Upper lobe of left lung (tissue), 4 donors: ENCODE data around the gene ANKRD63.

Experiments used
- EP300 ChIP-seq, 4 donors: sonication (generic); formaldehyde crosslinking; IDR thresholded peaks; one replicate each; pipeline ENCODE4 v1.5.1; 2017; ENCODE audit warnings: antibody characterized with exemption in 4 of 4, control low read depth in 2 of 4
- POLR2A ChIP-seq, 4 donors: fragments of 450-650 bp; IDR thresholded peaks; one replicate each; pipeline ENCODE4 v1.5.1; 2016 to 2017; ENCODE audit warnings: antibody characterized with exemption in 4 of 4, mild to moderate bottlenecking in 2 of 4
- POLR2AphosphoS5 ChIP-seq, 2 donors: sonication (generic); formaldehyde crosslinking; IDR thresholded peaks; one replicate each; pipeline ENCODE4 v1.5.1; 2017; ENCODE audit warnings: antibody characterized with exemption in 2 of 2
- TF ChIP-seq, protein P1 (sequence below), 6 experiments: fragments of 450-650 bp in 4 of 6; fragments of 200-600 bp in 2 of 6; sonication (generic) in 2 of 6; IDR thresholded peaks; one replicate each; pipeline ENCODE4 v1.5.1; 2016 to 2019; ENCODE audit warnings: antibody characterized with exemption in 6 of 6

DNA sequence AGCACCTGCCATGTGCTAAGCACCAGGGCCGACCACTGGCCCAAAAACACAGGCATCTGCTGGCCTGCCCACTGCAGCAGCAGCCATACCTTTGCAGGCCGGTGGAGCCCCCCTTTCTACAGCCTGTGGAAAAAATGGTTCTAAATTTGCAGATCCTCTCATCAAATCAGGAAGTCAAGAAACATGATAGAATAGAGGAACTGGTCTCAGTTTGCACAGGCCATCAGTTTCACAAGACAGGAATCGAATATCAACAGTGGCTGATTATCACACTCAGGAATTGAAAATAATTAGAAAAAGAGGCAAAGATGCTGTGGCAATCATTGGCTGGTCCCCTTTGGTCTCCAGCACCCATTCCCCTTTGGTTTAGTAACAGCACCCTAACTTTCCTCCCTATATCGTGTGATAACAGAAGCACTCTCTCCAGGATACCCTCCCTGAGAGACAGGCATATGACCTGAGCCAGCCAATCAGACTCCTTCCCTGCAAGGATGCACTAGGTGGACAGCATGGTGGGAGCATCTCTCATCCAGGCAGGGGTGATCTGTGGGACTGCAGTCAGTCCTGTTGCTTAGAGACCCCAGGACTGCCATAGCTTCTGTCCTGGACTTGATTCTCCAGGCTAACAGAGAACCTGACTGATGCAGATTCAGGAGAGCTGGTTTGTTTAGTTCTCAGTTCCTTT is 47.5 kb downstream of the ANKRD63 start:
- TF ChIP-seq POLR2A (IDR thresholded peaks at IDR 0.05) (no peak), EP300 (IDR thresholded peaks at IDR 0.05) (no peak), POLR2AphosphoS5 (IDR thresholded peaks at IDR 0.05) (no peak)
- TF ChIP-seq, protein P1, sequence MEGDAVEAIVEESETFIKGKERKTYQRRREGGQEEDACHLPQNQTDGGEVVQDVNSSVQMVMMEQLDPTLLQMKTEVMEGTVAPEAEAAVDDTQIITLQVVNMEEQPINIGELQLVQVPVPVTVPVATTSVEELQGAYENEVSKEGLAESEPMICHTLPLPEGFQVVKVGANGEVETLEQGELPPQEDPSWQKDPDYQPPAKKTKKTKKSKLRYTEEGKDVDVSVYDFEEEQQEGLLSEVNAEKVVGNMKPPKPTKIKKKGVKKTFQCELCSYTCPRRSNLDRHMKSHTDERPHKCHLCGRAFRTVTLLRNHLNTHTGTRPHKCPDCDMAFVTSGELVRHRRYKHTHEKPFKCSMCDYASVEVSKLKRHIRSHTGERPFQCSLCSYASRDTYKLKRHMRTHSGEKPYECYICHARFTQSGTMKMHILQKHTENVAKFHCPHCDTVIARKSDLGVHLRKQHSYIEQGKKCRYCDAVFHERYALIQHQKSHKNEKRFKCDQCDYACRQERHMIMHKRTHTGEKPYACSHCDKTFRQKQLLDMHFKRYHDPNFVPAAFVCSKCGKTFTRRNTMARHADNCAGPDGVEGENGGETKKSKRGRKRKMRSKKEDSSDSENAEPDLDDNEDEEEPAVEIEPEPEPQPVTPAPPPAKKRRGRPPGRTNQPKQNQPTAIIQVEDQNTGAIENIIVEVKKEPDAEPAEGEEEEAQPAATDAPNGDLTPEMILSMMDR (IDR thresholded peaks at IDR 0.05): no peak
